ENCODE data around the gene ADAMTSL2.

ADAMTSL2 gene

DNA sequence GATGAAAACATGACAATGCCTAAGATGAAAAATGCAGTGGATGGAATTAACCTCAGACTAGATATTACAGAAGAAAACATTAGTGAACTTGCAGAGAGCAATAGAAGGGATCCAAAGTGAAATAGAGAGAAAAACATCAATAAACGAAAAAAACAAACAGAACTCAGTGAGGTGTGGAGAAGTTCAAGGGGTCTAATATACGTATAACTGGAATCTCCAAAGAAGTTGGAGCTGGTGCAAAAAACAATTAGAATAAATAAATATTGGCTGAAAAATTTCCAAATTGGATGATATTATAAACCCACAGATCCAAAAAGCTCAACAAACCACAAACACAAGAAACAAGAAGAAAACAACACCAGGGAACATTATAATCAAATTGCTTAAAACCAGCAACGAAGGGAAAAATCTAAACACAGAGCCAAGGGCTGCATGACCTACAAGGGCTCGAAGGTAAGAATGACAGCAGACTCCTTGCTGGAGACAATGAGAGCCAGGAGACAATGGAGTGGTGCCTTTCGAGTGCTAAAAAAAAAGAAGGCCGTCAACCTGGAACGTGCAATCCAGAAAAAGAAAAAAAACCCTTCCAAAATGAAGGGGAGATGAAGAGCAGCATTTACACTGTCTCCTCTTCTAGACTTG is 62.9 kb downstream of the ADAMTSL2 start:
- H3K9me3 ChIP-seq (ENCODE audit: low read depth, low read length), result 0 out of 2 replicates have a peak, but pooled peaks cover 5% of the 10 kb centered on the region
- H3K27ac ChIP-seq, result no peak overlapping the region
- no peak overlapping the region for H3K4me3 ChIP-seq
- no peak overlapping the region for H3K9ac ChIP-seq (ENCODE audit: insufficient read length)
- no peaks in the 10 kb centered on the region for H3K36me3 ChIP-seq (ENCODE audit: insufficient read depth, low read length)
- TF ChIP-seq POLR2AphosphoS5 (IDR thresholded peaks at IDR 0.05; ENCODE audit: borderline replicate concordance, low read depth, low read length), result no peak
- TF ChIP-seq FOXP2 (optimal IDR thresholded peaks at IDR 0.05; ENCODE audit: control extremely low read depth, extremely low read length, insufficient read depth), result no peak
- TF ChIP-seq EZH2 (IDR thresholded peaks at IDR 0.05), result no peak
- no peak for DNase-seq (ENCODE audit: low read depth, low spot score)

- H3K27ac ChIP-seq, result no peak overlapping the region
- H3K36me3 ChIP-seq (ENCODE audit: insufficient read depth, low read length), result no peaks in the 10 kb centered on the region
- no peak overlapping the region for H3K4me3 ChIP-seq
- H3K9me3 ChIP-seq (ENCODE audit: low read depth, low read length), result 0 out of 2 replicates have a peak, but pooled peaks cover 5% of the 10 kb centered on the region
- H3K9ac ChIP-seq (ENCODE audit: insufficient read length), result no peak overlapping the region
- no peak for DNase-seq (ENCODE audit: low read depth, low spot score)
- TF ChIP-seq POLR2AphosphoS5 (IDR thresholded peaks at IDR 0.05; ENCODE audit: borderline replicate concordance, low read depth, low read length) (no peak), FOXP2 (optimal IDR thresholded peaks at IDR 0.05; ENCODE audit: control extremely low read depth, extremely low read length, insufficient read depth) (no peak), EZH2 (IDR thresholded peaks at IDR 0.05) (no peak)
These were observed 64.5 kb downstream of the ADAMTSL2 start for GRCh38 chr9:133598978-133599377.

DNA sequence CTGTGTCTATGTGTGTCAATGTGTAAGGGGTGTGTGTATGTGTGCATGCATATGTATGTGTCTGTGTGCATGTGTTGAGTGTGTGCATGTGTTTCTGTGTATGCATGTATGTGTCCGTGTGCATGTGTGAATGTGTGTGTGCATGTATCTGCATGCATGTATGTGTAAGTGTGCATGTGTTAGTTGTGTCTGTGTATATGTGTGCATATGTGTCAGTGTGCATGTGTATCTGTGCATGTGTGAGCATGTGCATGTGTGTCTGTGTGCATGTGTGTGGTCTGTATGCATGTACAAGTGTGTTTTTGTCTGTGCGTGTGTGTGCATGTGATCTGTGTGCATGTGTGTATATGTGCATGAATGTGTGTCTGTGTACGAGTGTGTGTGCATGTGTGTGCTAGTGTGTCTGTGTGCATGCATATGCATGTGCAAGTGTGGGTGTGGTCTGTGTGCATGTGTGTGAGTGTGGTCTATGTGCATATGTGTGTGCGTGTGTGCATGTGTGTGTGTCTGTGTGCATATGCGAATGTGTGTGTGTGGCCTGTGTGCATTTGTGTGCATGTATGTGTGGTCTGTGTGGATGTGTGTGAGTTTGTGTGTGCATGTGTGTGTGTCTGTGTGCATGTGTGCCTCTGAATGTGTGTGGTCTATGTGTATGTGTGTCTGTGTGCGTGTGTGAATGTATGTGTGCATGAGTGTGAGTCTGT is 65.1 kb downstream of the ADAMTSL2 start:
- DNase-seq (ENCODE audit: low read depth, low spot score), result no peak
- TF ChIP-seq FOXP2 (optimal IDR thresholded peaks at IDR 0.05; ENCODE audit: control extremely low read depth, extremely low read length, insufficient read depth) (no peak), EZH2 (IDR thresholded peaks at IDR 0.05) (no peak), POLR2AphosphoS5 (IDR thresholded peaks at IDR 0.05; ENCODE audit: borderline replicate concordance, low read depth, low read length) (no peak)
- Histone ChIP-seq H3K4me3 (no peak overlapping the region), H3K36me3 (ENCODE audit: insufficient read depth, low read length) (no peaks in the 10 kb centered on the region), H3K9me3 (ENCODE audit: low read depth, low read length) (0 out of 2 replicates have a peak, but pooled peaks cover 5% of the 10 kb centered on the region), H3K27ac (no peak overlapping the region), H3K9ac (ENCODE audit: insufficient read length) (no peak overlapping the region)

GRCh38 chr9:133600739-133601138 is 66.2 kb downstream of the ADAMTSL2 start:
- DNase-seq (ENCODE audit: low read depth, low spot score), result no peak
- H3K4me3 ChIP-seq, result no peak overlapping the region
- H3K27ac ChIP-seq, result no peak overlapping the region
- H3K36me3 ChIP-seq (ENCODE audit: insufficient read depth, low read length), result no peaks in the 10 kb centered on the region
- no peak for TF ChIP-seq FOXP2 (optimal IDR thresholded peaks at IDR 0.05; ENCODE audit: control extremely low read depth, extremely low read length, insufficient read depth)
- no peak for TF ChIP-seq EZH2 (IDR thresholded peaks at IDR 0.05)
- TF ChIP-seq POLR2AphosphoS5 (IDR thresholded peaks at IDR 0.05; ENCODE audit: borderline replicate concordance, low read depth, low read length), result no peak
- H3K9me3 ChIP-seq (ENCODE audit: low read depth, low read length), result 0 out of 2 replicates have a peak, but pooled peaks cover 5% of the 10 kb centered on the region
- H3K9ac ChIP-seq (ENCODE audit: insufficient read length), result no peak overlapping the region

GRCh38 chr9:133601746-133602145 is 67.2 kb downstream of the ADAMTSL2 start:
- no peak overlapping the region for H3K4me3 ChIP-seq
- no peak for DNase-seq (ENCODE audit: low read depth, low spot score)
- no peak for TF ChIP-seq POLR2AphosphoS5 (IDR thresholded peaks at IDR 0.05; ENCODE audit: borderline replicate concordance, low read depth, low read length)
- TF ChIP-seq EZH2 (IDR thresholded peaks at IDR 0.05), result no peak
- no peak for TF ChIP-seq FOXP2 (optimal IDR thresholded peaks at IDR 0.05; ENCODE audit: control extremely low read depth, extremely low read length, insufficient read depth)
- no peak overlapping the region for H3K27ac ChIP-seq
- no peaks in the 10 kb centered on the region for H3K36me3 ChIP-seq (ENCODE audit: insufficient read depth, low read length)
- no peak overlapping the region for H3K9ac ChIP-seq (ENCODE audit: insufficient read length)
- 0 out of 2 replicates have a peak, but pooled peaks cover 5% of the 10 kb centered on the region for H3K9me3 ChIP-seq (ENCODE audit: low read depth, low read length)

DNA sequence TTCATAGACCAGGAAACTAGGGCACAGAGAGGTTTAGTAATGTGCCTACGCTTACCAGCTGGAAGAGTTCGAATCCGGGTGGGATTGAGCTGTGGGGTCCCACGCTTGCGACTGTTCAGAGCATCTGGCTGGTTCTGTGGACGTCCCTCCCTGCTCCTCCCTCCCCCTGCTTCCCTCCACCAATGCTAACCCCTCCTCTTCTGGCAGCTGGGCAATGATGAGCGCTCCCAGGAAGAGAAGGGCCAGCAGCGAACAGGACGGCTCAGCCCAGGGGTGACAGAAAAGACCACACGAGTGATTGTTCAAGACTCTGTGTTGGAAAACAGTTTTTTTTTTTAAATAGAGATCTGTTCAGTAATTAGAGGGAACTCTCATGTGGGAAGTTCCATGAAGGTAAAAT is 67.8 kb downstream of the ADAMTSL2 start:
- H3K9me3 ChIP-seq (ENCODE audit: low read depth, low read length), result 0 out of 2 replicates have a peak, but pooled peaks cover 5% of the 10 kb centered on the region
- H3K4me3 ChIP-seq, result no peak overlapping the region
- no peak overlapping the region for H3K9ac ChIP-seq (ENCODE audit: insufficient read length)
- TF ChIP-seq FOXP2 (optimal IDR thresholded peaks at IDR 0.05; ENCODE audit: control extremely low read depth, extremely low read length, insufficient read depth) (no peak), POLR2AphosphoS5 (IDR thresholded peaks at IDR 0.05; ENCODE audit: borderline replicate concordance, low read depth, low read length) (no peak), EZH2 (IDR thresholded peaks at IDR 0.05) (no peak)
- no peak overlapping the region for H3K27ac ChIP-seq
- H3K36me3 ChIP-seq (ENCODE audit: insufficient read depth, low read length), result no peaks in the 10 kb centered on the region
- DNase-seq (ENCODE audit: low read depth, low spot score), result no peak

- Histone ChIP-seq H3K9me3 (ENCODE audit: low read depth, low read length) (no peaks in the 10 kb centered on the region), H3K27ac (no peak overlapping the region), H3K36me3 (ENCODE audit: insufficient read depth, low read length) (no peaks in the 10 kb centered on the region), H3K4me3 (no peak overlapping the region), H3K9ac (ENCODE audit: insufficient read length) (no peak overlapping the region)
- TF ChIP-seq EZH2 (IDR thresholded peaks at IDR 0.05) (no peak), POLR2AphosphoS5 (IDR thresholded peaks at IDR 0.05; ENCODE audit: borderline replicate concordance, low read depth, low read length) (no peak), FOXP2 (optimal IDR thresholded peaks at IDR 0.05; ENCODE audit: control extremely low read depth, extremely low read length, insufficient read depth) (no peak)
- DNase-seq (ENCODE audit: low read depth, low spot score), result no peak
These were observed 68.8 kb downstream of the ADAMTSL2 start for GRCh38 chr9:133603135-133603927.

DNA sequence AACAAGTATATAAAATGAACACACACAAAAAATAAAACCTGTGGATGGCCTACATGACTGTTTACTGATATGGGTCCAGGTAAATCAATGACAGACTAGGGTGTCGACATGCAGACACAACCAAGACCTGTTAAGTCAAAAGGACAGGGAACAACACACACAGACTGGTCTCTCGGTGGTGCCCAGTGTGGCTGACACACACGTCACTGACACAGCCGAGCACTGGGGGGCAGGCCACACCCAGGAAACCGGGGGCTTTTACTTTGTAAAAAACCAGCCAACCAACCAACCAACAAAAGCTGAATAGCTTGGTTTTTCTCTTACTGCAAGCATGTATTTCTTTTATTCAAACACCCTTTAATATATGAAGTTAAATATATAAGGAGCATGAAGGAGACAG is 69.7 kb downstream of the ADAMTSL2 start:
- no peak overlapping the region for H3K27ac ChIP-seq
- no peaks in the 10 kb centered on the region for H3K9me3 ChIP-seq (ENCODE audit: low read depth, low read length)
- TF ChIP-seq POLR2AphosphoS5 (IDR thresholded peaks at IDR 0.05; ENCODE audit: borderline replicate concordance, low read depth, low read length) (no peak), FOXP2 (optimal IDR thresholded peaks at IDR 0.05; ENCODE audit: control extremely low read depth, extremely low read length, insufficient read depth) (no peak), EZH2 (IDR thresholded peaks at IDR 0.05) (no peak)
- no peaks in the 10 kb centered on the region for H3K36me3 ChIP-seq (ENCODE audit: insufficient read depth, low read length)
- H3K4me3 ChIP-seq, result no peak overlapping the region
- no peak overlapping the region for H3K9ac ChIP-seq (ENCODE audit: insufficient read length)
- no peak for DNase-seq (ENCODE audit: low read depth, low spot score)
